ENCODE measurements around the gene IFT22. TPM values are rescaled to one million over a fixed set of nuclear protein-coding genes. Genes with fewer than 3 reads are reported as not detected.
"Not testable (repeated sequence)": the region's sequence is repeated elsewhere in the genome, so short reads cannot be mapped to it uniquely, and the experiment has no call there.

IFT22 gene
- polyA plus RNA-seq, 1 donor, result 26.6 TPM

DNA sequence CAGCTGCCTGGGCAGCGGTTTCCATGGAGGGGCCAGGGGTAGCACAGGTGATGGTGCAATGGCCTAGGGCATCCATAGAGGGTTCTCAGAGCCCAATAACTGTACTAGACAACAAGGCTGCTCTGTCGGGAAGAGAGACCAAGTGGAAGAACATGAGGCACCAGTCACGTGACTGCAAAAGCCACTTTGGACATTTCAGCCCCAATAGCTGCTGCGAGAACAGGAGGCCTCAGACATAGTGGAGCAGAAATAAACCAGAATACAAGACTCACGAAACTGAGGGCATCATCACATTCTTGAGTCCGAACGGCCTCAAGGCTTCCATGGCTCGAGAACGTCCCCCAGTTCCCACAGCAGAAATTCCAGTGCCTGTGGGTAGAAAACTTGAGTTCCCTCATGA is 44.5 kb downstream of the IFT22 start:
- DNase-seq, result no peak

DNA sequence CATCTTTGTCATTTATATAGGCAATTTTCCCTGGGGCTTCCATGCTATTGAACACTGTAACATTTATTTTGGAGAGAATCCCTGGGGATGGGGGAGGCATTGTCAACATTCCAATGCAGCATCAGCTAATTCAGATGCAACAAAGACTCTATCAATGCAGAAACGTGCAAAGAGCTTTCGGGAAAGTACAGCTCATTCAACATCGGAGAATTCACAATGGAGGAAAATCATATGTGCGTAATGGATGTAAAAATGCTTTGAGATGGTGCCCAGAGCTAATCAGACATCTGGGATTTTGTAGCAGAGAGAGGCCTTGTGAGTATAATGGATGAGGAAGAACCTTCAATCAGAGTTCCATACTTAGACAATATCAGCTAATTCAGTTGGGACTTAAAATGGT is 48.4 kb downstream of the IFT22 start:
- DNase-seq, result no peak

DNA sequence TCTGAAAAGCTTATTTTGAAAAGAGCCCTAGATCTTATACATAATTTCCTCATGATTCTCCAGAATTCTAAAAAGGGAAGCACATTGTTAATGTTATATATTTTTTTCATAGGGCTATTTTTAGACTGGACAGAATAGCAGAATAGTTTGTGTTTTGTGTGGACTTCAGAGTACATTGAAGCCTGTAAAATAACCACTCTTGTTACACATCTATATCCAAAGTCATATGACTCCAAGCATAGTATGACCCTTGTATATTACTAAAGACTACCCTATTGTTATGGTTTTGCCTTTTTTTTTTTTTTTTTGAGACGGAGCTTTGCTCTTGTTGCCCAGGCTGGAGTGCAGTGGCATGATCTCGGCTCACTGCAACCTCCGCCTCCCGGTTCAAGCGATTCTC is 50.6 kb downstream of the IFT22 start:
- no peak for DNase-seq

DNA sequence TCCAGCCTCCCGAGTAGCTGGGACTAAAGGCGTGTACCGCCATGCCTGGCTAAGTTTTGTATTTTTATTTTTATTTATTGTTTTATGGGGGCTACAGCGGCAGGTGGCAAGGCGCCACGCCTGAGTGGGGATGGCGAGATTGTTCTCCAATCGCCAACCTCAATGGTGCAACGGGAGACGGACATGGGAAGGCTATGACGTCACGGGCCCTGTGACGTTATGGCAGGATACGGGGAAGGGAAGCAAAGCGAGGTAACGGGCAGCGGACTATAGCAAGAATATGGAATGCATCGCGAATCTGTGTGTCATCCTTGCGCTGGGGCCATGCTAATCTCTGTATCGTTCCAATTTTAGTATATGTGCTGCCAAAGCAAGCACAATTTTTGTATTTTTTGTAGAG is 51.9 kb downstream of the IFT22 start:
- no peak for DNase-seq

DNA sequence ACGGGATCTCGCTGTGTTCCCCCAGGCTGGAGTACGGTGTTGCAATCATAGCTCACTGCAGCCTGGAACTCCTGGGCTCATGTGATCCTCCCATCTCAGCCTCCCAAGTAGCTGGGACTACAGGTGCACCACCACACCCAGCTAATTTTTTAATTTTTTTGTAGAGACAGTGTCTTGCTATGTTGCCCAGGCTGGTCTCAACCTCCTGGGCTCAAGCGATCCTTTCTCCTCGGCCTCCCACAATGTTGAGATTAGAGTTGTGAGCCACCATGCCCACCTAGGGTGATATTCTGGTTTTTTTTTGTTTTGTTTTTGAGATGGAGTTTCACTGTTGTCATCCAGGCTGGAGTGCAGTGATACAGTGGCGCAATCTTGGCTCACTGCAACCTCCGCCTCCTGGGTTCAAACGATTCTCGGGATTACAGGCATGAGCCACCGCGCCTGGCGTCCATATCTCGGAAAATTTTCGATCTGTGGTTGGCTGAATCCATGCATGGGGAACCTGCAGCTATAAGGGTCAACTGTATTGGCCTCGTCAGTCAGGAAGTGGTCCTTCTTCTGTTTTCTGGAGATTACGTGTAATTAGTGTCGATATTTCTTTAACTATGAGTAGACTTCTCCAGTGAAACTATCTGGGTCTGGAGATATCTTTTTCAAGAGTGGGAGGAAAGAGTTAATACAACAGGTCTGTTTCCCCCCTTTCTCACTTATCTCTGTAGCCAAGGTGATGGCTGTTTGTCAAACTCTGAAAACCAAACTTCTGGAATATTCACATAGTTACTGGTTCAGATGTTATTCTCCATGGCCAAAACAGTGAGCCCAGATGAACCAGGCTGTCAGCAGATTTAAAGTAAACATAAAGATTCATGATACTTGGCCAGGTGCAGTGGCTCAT is 55.7 kb downstream of the IFT22 start:
- DNase-seq, result no peak

DNA sequence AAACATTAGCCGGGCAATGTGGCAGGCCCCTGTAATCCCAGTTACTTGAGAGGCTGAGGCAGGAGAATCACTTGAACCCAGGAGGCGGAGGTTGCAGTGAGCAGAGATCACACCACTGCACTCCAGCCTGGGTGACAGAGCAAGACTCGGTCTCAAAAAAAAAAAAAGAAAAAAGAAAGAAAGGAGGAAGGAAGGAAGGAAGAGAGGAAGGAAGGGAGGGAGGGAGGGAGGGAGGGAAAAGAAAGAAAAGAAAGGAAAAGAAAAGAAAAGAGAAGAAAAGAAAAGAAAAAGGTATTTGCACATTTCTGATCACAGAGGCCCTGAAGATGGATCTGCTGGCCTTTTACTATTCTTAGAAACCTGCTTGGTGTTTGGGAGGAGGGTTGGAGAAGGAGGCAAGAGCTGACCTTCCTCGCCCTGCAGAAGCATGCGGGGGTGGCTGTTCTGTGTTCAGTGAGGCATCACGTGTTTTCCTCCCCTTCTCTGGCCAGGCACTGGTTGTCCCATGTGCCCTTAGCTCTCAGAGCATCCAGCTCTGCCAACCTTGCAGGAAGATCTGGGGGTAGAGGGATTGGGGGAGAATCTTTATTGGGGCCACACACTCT is 57.4 kb downstream of the IFT22 start:
- DNase-seq, result not testable (repeated sequence)

Other genes with a start within 250 kb of the IFT22 start
- 9.4 TPM for gene TRIM56, start 236.3 kb downstream of the IFT22 start, polyA plus RNA-seq (ENCODE audit: insufficient read length)
- gene SERPINE1, start 194.7 kb downstream of the IFT22 start, polyA plus RNA-seq (ENCODE audit: insufficient read length), result 5.7 TPM
- gene AP1S1, start 167.3 kb downstream of the IFT22 start, polyA plus RNA-seq (ENCODE audit: insufficient read length), result 20.5 TPM
- gene VGF, start 156.2 kb downstream of the IFT22 start, polyA plus RNA-seq (ENCODE audit: insufficient read length), result not detected
- gene NAT16, start 141.5 kb downstream of the IFT22 start, polyA plus RNA-seq (ENCODE audit: insufficient read length), result not detected
- not detected for gene MOGAT3, start 120.8 kb downstream of the IFT22 start, polyA plus RNA-seq (ENCODE audit: insufficient read length)
- gene PLOD3, start 104.2 kb downstream of the IFT22 start, polyA plus RNA-seq (ENCODE audit: insufficient read length), result 48.7 TPM
- 48.3 TPM for gene ZNHIT1, start 103.6 kb downstream of the IFT22 start, polyA plus RNA-seq (ENCODE audit: insufficient read length)
- 7.5 TPM for gene CLDN15, start 84.0 kb downstream of the IFT22 start, polyA plus RNA-seq (ENCODE audit: insufficient read length)
- 133 TPM for gene FIS1, start 76.7 kb downstream of the IFT22 start, polyA plus RNA-seq (ENCODE audit: insufficient read length)
- gene COL26A1, start 41.1 kb upstream of the IFT22 start, polyA plus RNA-seq (ENCODE audit: insufficient read length), result 2.4 TPM

Data from hindlimb muscle (tissue), 1 donor.